Activated B cell treated with CpG ODN at 0.5 μM for 24 hours (primary cell): Measurements from ENCODE around the gene WTAP. TPM values are rescaled to one million over a fixed set of nuclear protein-coding genes. Genes with fewer than 3 reads are reported as not detected.

Source experiments
- ATAC-seq: fragments of 200-7000 bp; cut with Tn5 transposase; one replicate; pipeline ENCODE4 v1.10.0; 2021; ENCODE audit warnings: low read depth, mild to moderate bottlenecking, moderate library complexity
- CTCF ChIA-PET: fragments of 350-600 bp; sonication (Branson Sonifier 250); formaldehyde crosslinking; loops from one replicate; lab custom pipeline; 2021; ENCODE audit warnings: antibody characterized with exemption; lab: Charles Lee
- POLR2A ChIA-PET: fragments of 350-600 bp; sonication (Branson Sonifier 250); formaldehyde crosslinking; loops from one replicate; lab custom pipeline; 2021; ENCODE audit warnings: antibody characterized with exemption; lab: Charles Lee
- DNase-seq: peaks from one replicate; pipeline ENCODE4 v3.0.0; 2022
- H3K27ac Mint-ChIP-seq: one replicate; pipeline ENCODE4 v1.8.0; 2020; ENCODE audit warnings: mixed read lengths
- H3K27me3 Mint-ChIP-seq: one replicate; pipeline ENCODE4 v1.8.0; 2021; ENCODE audit warnings: mixed read lengths
- H3K36me3 Mint-ChIP-seq: one replicate; pipeline ENCODE4 v1.8.0; 2021; ENCODE audit warnings: low read depth, mixed read lengths
- H3K4me1 Mint-ChIP-seq: one replicate; pipeline ENCODE4 v1.8.0; 2021; ENCODE audit warnings: mixed read lengths
- H3K4me3 Mint-ChIP-seq: one replicate; pipeline ENCODE4 v1.8.0; 2020; ENCODE audit warnings: mild to moderate bottlenecking, mixed read lengths
- H3K9me3 Mint-ChIP-seq: one replicate; pipeline ENCODE4 v1.8.0; 2020; ENCODE audit warnings: mixed read lengths
- CTCF ChIP-seq: fragments of 200-600 bp; IDR thresholded peaks from one replicate; pipeline ENCODE4 v1.8.0; 2022; ENCODE audit warnings: antibody characterized with exemption, mild to moderate bottlenecking
- intact Hi-C: fragments of 100-400 bp; cut with micrococcal nuclease; formaldehyde crosslinking; loops from one replicate; pipeline ENCODE4 v1.15.1; 2024
- total RNA-seq: library from RNA; stranded (reverse); gene quantifications from 2 replicates; pipeline ENCODE4 v1.2.3, GENCODE V29; 2022

WTAP gene
- total RNA-seq, 1 donor from 2014 or later = 141 TPM

GRCh38 chr6:159758031-159759001, 31.0 kb downstream of the WTAP start:
- DNase-seq (no peak), ATAC-seq (no peak)
- POLR2A ChIA-PET = no interaction called here
- H3K36me3 Mint-ChIP-seq = peaks cover 70% of the 10 kb centered on the region
- H3K27me3 Mint-ChIP-seq = no peaks in the 10 kb centered on the region
- CTCF ChIA-PET = no interaction called here
- H3K9me3 Mint-ChIP-seq = no peaks in the 10 kb centered on the region
- H3K4me3 Mint-ChIP-seq = no peak overlapping the region
- H3K27ac Mint-ChIP-seq = peak overlapping the region; percentile 2
- intact Hi-C loops = no loop called here
- no peak for TF ChIP-seq CTCF
- H3K4me1 Mint-ChIP-seq = peaks cover 18% of the 10 kb centered on the region

- ChIA-PET POLR2A (interaction anchor here (0.7 to 6.2 kb wide), 2 partner anchors 30 to 1724 kb away, joined by 3 to 78 read pairs; partner anchors contain the start of genes MRPL18 and TCP1), CTCF (no interaction called here)
- Mint-ChIP-seq H3K27me3 (no peaks in the 10 kb centered on the region), H3K4me3 (peak overlapping the region; percentile 42), H3K4me1 (peaks cover 18% of the 10 kb centered on the region), H3K36me3 (peaks cover 62% of the 10 kb centered on the region), H3K27ac (peak overlapping the region; percentile 8), H3K9me3 (no peaks in the 10 kb centered on the region)
- no peak for ATAC-seq
- intact Hi-C loops = no loop called here
- DNase-seq = no peak
- no peak for TF ChIP-seq CTCF
Measured at GRCh38 chr6:159759645-159760044, 32.3 kb downstream of the WTAP start.

DNA sequence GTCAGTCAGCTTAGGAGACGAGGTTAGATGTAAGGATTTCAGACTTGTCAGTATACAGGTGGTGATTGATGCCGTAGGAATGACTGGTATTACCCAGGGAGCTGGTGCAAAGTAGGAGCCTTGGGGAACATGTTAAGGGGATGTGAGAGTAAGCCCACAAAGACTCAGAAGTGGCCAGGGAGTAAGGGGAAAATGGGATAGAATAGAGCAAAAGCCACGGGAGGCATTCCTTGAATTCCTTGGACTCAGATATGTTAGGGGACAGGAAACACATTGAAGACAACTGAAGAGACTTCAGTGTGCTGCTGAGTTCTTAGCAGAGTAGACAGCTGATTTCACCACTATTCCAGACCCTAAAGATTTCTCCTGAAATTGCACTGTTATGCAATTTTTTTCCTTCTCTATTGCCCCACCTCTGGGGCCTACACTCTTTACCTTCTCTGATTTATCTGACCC, 33.3 kb downstream of the WTAP start:
- ChIA-PET POLR2A (interaction anchor here (2.5 to 6.2 kb wide), 2 partner anchors 29 to 33 kb away, joined by 46 to 78 read pairs; partner anchors contain the start of genes MRPL18, TCP1 and WTAP), CTCF (no interaction called here)
- no peaks in the 10 kb centered on the region for H3K9me3 Mint-ChIP-seq
- peaks cover 18% of the 10 kb centered on the region for H3K4me1 Mint-ChIP-seq
- peak overlapping the region; percentile 96 for H3K4me3 Mint-ChIP-seq
- H3K36me3 Mint-ChIP-seq = peaks cover 55% of the 10 kb centered on the region
- H3K27me3 Mint-ChIP-seq = no peaks in the 10 kb centered on the region
- peak overlapping the region; percentile 94 for H3K27ac Mint-ChIP-seq
- TF ChIP-seq CTCF = no peak
- no peak for ATAC-seq
- no peak for DNase-seq
- intact Hi-C loops = no loop called here

DNA sequence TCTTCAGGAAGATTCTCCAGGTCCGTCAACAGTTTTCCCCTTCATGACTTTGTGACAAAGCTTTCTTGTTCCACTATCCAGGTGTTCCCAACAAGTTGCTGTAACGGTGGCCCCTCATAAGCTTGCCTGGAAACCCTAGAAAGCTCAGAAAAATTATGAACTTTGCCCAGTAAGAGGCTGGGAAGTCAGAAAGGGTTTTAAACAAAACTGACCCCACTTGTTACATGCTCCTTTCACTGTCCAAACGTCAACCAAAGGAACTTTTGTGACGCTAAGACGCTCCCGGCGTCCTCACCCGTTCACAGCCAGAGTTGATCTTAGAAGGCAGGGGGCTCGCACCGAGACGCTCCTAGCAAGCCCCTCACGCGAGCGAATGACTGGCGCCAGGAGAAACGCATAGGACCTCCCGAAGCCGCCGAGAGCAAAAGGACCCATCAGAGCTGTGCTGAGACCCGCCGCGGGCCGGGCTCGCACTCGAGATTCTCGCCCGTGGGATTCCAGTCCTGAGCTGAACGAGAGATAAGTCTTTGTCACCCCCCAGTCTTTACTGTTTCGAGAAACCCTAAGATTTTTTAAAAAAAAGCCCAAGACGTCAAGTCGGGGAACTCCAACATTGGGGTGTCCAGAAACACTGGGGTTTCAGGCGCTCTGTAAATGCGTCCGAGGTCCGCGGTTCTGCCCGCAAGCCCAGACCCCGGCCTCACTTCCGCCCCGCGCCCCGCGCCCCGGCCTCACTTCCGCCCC, 34.0 kb downstream of the WTAP start:
- intact Hi-C loops = no loop called here
- peaks cover 55% of the 10 kb centered on the region for H3K36me3 Mint-ChIP-seq
- ChIA-PET POLR2A (interaction anchor here (1.0 to 6.2 kb wide), 7 partner anchors 21 to 217 kb away, joined by 3 to 78 read pairs (median 5); partner anchors contain the start of genes MRPL18, SOD2, TCP1 and WTAP), CTCF (no interaction called here)
- ATAC-seq (no peak), DNase-seq (no peak)
- H3K4me3 Mint-ChIP-seq = peak overlapping the region; percentile 96
- no peaks in the 10 kb centered on the region for H3K27me3 Mint-ChIP-seq
- no peaks in the 10 kb centered on the region for H3K9me3 Mint-ChIP-seq
- TF ChIP-seq CTCF = no peak
- H3K27ac Mint-ChIP-seq = peak overlapping the region; percentile 94
- peaks cover 18% of the 10 kb centered on the region for H3K4me1 Mint-ChIP-seq
